GM18502 (cell line): ENCODE measurements around the gene C1QTNF9B.
"Not testable (repeated sequence)": the region's sequence is repeated elsewhere in the genome, so short reads cannot be mapped to it uniquely, and the experiment has no call there.

ENCODE experiments used
- ATAC-seq: cut with Tn5 transposase; IDR thresholded peaks from one replicate; pipeline ENCODE4 v1.9.1; 2021; ENCODE audit warnings: mild to moderate bottlenecking; ENCODE audit not compliant: unreplicated experiment, poor library complexity

C1QTNF9B gene

DNA sequence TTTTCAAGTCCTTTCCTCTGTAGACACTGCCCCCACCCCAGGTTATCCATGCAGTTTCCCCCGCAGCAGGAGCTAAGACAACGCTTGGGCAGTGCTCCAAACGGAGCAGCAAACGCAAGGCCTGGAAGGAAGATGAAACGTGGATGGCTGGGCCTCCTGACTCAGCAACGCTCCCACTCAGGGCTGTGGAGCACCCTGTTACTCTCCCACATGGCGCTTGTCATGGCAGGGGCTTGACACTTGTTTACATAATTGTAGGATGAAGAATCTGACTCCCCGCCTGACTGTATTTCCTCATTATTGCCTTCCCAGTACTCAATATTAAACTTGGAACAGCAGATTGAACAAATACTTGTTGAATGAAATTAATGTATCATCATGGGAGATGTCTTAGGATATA, 799 bp upstream of the C1QTNF9B start:
- ATAC-seq: no peak

DNA sequence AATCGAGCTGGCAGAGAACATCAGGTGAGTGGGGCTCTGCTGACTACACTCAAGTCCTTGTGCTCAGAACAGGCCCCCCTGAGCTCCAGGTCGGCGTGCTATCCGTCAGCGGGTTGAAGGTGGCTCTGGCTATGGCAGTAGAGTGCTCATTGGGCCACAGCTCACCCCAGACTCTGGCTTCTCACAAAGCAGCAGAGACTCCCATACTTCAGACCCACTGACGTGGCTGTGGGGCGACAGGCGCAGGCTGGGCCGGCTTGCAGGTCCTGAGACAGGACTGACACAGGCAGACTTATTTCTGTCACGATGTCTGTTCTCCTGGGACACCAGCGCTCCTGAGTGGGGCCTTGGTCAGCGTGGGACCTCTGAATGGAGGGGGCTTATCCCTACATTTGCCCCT, 2.6 kb downstream of the C1QTNF9B start:
- ATAC-seq: not testable (repeated sequence)

GRCh38 chr13:23893791-23894190, 3.5 kb downstream of the C1QTNF9B start:
- ATAC-seq: not testable (repeated sequence)

DNA sequence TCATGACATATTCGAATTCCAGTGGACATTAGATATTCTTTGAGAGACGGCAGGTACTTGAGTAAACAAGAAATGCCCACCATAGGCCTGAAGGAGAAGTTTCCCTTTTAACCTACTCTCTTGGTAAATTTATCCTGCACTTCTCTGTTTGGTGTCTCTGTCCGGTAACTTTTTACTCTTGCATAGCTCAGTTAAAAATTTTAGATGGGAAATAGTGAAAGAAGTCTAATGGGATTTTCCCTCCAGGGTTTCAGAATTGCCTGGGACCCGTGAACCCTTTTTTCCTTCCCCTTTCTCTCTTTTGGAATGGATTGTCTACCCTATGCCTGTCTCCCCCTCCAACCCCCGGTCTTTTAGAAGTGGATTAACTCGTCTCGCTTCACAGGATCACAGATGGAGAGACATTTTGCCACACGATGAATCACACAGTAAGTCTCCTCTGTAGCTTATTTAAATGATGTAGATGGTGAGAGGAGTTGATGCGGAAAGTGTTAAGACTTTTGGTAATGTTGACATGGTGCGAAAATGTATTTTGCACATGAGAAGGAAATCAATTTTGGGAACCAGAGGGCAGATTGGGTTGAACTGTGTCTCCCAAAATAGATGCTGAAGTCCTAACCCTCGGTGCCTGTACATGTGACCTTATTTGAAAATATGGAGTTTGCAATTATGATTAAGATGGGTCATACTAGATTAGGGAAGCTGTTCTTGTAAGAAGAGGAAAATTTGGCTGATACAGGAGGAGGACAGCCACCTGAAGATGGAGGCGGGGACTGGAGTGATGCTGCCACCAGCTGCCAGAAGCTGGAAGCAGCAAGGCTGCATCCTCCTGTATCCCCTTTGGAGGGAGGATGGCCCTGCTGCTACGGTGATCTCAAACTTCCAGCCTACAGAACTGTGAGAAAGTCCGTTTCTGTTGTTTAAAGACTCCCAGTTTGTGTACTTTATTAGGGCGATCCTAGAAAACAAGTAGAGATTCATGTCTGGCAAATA, 7.4 kb downstream of the C1QTNF9B start:
- peak; percentile 20 for ATAC-seq

GRCh38 chr13:23888658-23889614, 8.4 kb downstream of the C1QTNF9B start, which contains the start of gene MIPEP:
Gene MIPEP (minus strand): TSS chr13:23889400. CDS start chr13:23889320, 80 bp downstream.
- ATAC-seq: peak; percentile 95

DNA sequence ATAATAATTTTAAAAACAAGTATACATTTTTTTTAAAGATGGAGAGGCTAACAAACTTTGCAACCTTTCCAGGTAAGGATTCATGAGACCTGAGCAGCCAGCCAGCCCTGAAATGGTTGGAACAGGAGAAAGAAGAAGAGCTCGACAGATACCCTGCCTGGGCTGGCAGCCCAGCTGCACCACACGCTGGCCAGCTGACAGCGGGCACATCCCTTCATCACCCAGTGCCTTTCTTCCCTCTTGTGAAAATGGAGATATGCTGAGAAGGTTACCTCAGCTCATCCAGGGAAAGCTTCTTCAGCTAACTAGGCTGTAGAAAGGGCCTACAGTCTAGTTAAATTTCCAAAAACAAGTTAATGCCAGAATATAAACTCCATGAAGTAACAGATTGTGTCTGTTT, 12.9 kb downstream of the C1QTNF9B start:
- ATAC-seq: not testable (repeated sequence)

DNA sequence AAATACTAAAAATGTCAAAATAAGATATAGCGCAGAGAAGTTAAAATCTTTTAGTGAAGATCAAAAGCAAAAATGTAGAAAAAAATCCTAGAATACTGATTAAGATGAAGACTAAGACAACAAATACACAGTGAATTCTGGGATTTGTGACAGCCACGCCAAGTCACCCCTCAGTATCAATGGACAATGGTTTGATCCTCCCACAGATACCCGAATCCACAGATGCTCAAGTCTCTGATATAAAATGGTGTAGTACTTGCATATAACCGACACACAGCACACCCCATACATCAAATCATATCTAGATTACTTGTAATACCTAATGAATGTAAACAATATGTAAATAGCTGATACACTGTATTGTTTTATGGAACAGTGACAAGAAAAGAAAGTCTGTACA, 14.0 kb downstream of the C1QTNF9B start:
- no peak for ATAC-seq

GRCh38 chr13:23881402-23881800, 15.9 kb downstream of the C1QTNF9B start:
- not testable (repeated sequence) for ATAC-seq

DNA sequence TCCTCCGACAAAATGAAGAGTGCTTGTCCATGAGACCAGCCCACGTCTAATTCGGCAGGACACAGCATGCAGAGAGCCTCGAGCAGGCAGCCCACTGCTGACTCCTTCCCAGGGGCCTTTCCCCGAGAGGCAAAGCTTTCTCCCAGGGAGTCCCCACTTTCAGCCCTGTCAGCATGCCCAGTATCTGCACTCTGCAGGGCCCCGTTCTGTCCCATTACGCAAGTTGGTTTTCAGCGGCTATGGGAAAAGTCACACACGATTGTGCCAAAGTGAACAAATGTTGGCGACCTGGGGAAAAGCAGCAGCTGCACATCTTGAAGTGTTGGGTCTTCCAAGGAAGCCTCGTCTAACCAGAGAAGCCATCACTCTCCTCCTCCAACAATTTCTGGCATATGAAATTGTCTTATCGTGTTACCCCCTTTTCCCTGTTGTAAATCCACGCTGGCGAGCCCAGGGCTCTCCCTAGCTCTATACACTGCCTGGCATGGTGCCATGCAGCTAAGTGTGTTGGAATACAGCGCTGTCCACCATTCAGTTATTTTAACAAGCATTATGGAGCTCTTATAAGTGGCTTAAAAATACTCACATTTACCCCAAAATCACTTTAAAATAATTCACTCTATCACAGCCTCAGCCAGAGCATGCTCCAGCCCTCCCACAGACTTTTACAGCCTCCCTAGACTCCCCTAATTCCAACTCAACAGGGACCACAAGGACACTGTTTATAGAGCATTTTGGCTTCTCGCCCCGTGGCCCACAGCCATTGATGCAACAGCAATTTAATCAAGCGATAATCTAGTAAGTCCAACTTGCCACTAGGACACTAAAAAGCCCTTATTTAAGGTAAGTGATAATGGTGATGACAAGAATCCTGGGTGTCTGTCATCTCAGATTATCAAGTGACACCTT, 16.6 kb downstream of the C1QTNF9B start:
- ATAC-seq: not testable (repeated sequence)

- ATAC-seq: no peak
Measured at GRCh38 chr13:23877286-23877685, 20.0 kb downstream of the C1QTNF9B start.

- ATAC-seq: no peak
Measured at GRCh38 chr13:23876265-23876664, 21.0 kb downstream of the C1QTNF9B start.

DNA sequence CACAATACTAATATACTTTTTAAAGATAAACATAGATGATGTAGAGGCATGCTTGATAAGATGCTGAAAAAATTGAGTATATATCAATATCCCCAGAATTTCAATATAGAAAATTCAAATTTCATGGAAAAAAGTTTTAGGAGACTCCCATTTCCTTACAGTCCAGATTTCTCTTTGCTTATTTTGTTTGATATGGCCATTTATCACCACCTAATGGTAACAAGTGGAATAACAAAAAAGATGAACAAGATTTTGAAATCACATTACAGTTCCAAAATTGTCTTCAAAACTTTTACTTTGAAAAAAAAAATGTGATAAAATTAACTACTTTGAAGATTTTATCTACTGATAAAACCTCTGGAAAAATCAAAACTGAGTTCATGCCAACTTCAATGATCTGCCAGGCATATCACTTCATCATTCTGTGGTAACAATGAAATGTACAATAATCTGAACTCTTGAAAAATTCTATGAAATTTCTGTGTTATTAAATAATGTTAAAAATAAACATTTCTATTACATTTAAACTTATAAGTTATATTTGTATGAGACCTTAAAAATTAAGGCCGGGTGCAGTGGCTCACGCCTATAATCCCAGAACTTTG, 25.6 kb downstream of the C1QTNF9B start:
- ATAC-seq: no peak

DNA sequence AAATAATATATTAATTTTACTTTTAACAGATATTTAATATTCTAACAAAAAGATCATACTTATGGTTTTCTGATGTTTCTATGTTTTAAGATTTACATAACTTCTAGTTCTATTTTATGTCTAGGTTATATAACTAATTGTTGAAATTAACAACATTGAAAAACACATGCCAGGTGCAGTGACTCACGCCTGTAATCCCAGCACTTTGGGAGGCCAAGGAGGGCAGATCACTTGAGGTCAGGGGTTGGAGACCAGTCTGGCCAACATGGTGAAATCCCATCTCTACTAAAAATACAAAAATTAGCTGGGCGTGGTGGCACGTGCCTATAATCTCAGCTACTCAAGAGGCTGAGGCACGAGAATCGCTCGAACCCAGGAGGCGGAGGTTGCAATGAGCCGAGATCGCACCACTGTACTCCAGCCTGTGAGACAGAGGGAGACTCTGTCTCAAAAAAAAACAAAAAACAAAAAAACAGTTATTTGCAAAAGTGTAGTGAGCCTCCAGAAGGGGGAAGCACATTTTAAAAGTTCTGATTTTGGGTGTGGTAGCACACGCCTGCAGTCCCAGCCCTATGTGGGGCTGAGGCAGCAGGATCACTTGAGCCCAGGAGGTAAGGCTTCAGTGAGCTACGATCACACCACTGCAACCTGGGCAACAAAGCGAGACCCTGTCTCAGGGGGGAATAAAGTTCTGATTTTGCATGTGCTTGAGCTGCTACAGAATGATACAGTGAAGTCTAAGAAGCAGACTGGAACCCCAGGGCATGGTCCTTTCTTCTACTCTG, 26.8 kb downstream of the C1QTNF9B start:
- ATAC-seq: no peak

DNA sequence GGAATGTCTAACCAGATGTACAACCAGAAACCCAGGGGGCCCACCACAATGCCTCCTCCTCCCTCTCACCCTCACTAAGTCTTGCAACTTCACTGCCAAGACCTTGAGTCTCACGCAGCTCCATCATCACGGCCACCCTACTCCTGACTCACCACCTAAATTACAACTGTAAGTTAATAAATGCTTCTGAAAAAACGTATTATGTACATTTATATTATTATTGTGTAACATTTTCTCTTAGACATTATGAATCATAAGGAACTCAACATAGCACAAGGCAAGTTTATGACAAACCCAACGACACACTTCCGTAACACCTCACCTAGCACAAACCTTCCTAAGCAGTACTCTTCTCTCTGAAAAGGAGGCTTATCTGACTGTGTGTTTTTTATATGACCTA, 28.8 kb downstream of the C1QTNF9B start:
- ATAC-seq: no peak

DNA sequence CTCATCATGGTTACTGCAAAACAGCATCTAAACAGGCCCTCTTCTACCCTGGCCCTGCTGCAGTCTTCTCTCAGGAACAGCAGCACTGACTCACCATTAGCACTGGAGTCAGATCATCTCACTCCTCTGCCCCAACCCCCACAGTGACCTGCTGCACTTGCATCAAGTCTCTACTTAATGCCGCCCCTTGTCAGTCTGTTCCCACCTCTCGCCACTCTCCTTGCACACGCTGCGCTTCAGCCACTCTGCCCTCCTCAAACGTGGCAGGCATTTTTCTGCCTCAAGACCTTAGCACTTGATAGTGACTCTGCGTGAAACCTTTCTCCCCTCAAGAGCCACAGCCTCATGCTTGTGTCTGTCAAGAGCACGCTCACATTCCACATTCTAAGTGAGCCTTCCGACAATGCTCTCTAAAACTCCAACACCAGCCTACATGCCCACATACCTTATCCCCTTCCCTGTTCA, 30.2 kb downstream of the C1QTNF9B start:
- ATAC-seq: no peak

DNA sequence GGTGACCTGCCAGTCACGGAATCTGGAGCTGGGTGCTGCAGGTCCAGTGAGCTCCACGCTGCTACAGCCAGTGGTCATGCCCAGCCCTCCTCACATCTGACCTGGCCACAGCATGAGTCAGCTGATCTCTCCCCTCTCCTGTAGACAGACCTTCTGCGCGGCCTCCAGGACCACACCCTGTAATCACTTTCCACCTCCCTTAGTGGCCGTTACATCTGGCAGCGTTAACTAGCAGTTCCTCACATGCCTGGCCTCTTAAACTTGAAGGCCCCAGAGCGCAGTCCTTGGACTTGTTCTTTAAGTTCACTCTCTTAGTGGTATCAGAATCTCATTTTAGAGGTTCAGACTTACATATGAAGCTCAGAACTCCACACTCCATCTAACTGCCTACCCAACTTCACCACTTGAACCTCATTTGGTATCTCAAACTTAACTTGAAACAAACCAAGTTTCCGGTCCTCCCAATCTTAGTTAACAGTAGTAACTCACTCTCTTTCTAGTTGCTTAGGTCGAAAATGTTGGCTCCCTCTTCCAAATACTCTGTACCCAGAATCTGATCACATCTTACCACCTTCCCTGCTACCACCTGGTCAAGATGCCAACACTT, 30.8 kb downstream of the C1QTNF9B start:
- ATAC-seq: no peak

- ATAC-seq: no peak
Measured at GRCh38 chr13:23865906-23866305, 31.4 kb downstream of the C1QTNF9B start.

DNA sequence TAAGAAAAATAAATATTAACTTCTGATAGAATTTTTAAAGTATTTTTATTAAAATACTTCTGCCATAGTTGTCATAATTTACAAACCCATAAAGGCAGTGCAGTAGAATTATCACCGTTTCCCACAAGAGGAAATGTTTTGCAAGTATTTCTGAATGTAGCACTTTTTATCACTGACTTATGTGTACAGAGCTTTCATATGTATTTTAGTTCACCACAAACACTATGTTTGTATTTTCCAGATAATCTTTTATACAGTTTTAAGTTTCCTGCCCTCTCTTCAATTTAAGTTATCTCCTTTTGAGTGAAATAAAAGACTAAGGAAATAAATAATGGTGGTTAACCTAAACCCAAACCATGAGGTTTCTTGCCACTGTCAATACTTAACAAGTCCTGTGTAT, 32.3 kb downstream of the C1QTNF9B start:
- no peak for ATAC-seq
